ENCODE data around the gene MSX1. TPM values are rescaled to one million over a fixed set of nuclear protein-coding genes. Genes with fewer than 3 reads are reported as not detected.

Gene MSX1
- total RNA-seq, 1 donor from 2014 or later: 38.9 TPM

DNA sequence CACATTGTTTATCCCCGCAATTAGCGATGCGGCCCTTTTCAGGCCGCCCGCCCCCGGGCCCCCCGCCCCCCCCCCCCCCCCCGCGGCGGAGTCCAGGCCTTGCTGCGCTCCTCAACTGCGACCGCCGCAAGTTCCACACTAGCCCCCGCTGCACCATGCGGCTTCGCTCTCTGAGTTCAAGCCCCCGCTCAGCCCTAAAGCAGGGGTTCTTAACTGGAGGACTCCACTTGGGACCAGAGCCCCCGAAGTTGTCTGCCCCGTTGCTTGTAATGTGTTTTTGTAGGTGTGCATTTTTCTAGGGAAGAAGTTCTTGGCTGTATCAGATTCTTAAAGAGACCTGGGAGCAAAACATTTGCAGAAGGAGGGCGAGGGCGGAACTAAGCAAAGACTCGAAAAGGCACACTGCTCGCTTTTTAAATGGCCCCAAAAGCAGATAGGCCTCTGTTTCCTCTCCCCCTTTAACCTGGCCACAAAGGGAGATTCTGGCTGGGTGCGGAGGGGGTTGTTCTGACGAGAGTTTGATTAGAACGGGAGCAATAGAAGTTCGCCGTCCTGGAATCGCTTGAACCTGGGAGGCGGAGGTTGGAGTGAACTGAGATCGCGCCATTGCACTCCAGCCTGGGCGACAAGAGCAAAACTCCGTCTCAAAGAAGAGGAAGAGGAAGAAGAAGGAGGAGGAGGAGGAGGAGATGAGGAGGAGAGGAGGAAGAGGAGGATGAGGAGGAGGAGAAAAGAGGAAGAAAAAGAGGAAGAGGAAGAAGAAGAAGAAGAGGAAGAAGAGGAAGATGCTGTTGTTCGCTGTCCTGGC, 2.3 kb upstream of the MSX1 start:
- no peak for DNase-seq (ENCODE audit: low spot score)

DNA sequence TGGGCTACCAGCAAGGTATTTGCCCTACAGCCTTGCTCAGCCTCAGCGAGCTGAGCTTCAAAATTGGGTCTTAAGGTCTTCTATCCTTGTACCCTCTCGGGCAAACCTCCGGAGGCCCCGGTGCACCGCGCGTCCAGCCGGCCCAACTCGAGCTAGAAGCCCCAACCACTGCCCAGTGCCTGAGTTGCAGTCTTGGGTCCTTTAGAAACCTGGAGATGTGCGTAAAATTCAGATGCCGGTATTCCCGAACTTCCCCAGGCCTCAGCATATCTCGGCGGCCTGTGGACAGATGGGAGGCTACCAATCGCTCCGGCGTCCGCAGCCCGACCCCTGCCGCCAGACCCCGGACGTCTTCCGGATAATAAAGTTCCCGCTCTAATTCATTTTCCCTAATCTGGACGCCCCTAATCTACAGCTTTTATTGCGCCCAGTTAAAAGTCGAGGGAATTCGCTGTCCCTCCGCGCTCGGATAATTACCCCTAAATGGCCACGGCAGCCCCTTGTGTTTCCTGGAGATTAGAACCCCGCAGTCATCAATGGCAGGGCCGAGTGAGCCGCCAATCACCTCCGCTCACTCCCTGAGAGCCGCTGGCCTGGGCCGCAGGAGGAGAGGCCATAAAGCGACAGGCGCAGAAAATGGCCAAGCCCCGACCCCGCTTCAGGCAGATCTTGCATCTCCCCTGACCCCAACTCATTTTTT, 1.5 kb upstream of the MSX1 start:
- DNase-seq (ENCODE audit: low spot score): no peak

DNA sequence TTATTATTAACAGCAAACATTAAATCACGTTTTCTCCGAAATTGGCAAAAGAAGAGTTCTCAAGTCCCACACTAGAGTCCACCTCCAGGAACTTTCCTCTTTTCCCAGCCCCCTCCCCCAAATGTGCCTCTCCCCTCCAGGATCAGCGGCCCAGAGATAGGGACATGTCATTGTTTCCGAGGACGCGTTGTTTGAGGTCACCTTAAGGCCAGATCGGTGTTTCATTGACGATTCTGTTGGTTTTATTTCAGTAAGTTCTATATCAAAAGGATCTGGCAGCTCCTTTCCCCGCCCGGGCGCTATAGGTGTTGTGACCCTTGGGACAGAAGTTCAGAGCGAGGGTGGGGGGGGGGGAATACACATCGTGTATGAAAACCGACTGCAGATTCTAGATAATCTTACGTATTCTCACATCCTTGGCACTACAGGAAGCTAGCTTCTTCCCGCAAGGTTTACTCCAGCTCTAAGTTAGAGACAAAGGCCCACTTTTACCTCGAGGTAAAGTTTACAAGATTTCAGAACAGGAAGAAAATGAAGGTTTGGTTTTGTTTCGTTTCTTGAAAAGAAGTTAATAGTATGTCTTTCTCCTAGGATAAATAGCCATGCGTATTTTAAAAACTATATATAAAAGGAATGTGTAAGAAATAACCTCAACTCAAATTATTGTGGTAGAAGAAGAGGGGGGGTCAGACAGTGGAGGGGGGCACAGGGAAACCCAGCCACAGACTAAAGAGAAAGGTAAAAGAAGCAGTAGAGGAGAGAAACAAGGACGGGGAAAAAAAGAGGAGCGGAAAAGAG, 739 bp upstream of the MSX1 start:
- no peak for DNase-seq (ENCODE audit: low spot score)

DNA sequence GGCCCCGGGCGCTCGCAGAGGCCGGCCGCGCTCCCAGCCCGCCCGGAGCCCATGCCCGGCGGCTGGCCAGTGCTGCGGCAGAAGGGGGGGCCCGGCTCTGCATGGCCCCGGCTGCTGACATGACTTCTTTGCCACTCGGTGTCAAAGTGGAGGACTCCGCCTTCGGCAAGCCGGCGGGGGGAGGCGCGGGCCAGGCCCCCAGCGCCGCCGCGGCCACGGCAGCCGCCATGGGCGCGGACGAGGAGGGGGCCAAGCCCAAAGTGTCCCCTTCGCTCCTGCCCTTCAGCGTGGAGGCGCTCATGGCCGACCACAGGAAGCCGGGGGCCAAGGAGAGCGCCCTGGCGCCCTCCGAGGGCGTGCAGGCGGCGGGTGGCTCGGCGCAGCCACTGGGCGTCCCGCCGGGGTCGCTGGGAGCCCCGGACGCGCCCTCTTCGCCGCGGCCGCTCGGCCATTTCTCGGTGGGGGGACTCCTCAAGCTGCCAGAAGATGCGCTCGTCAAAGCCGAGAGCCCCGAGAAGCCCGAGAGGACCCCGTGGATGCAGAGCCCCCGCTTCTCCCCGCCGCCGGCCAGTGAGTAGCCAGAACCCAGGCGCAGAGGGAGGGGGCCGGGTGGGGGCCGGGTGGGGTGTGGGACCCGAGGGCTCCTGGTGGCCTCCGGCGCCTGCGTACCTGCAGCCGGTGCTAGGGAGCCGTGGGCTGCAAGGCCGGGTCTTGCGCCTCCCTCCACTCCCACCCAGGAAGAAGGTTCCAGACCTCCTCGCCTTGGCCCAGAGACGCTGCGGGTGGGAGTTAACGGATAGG, 534 bp downstream of the MSX1 start:
- DNase-seq (ENCODE audit: low spot score): no peak

DNA sequence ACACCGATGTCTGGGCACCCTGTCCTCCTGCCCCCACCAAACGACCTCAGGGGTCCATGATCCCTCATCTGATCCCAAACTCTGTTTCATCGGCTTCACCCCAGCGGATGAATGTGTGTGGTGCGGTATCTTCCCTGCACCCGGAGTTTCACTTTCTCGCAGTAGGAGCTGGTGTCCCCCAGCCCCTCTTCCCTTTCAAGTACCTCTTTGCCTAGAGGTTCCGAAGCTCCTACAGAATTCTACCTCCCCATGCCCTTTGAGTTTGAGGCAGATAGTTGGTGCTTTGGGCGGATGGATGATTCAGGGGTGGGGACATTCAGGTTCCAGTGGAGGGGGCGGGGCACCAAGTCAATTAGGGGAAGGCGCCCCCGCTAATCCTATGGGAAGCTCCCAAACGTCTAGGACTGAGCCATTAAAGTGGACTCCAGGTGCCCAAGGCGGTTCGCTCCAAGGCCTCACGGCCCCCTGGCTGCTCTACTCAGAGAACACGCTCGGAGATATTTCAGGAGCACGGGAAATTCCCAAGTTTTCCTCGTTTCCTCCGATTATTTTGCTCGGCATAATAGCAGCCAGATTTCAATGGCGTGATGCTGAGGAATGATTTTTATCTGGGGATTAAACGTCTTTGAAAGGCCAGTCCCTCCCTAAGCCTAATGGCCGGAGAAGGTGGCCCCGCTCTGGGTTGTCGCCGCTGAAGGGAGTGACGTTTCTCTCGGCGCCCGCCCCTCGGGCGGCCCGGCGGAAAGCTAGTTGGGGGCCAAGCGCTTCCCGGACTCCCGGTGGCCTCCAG, 1.3 kb downstream of the MSX1 start:
- DNase-seq (ENCODE audit: low spot score): no peak

DNA sequence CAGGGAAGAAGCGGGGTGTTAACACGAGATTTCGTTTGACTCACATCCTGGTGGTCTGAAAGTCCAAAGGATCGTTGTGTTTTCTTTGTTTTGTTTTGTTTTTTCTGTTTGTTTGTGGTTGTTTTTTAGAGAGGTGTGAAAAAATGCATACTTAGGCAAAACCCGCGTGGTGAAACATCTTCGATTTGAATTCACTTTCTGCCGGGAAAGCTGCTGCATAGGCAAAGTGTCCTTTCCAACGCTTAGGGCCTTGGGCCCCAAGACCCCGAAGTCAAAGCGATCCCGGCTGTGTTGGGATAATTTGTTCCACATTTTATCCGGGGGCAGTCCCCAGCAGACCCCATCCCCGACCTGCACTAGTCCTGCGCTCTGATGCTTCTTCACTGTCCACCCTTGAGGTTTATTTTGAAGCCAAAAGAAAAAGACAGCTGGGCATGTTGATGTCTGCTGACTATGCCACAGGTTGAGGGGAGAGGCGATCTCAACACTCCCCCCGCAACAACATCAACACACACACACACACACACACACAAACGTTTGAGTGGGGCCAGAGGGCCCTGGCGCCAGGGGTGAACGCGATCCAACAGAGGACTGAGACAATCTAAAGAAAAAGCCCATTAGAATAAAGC, 2.0 kb downstream of the MSX1 start:
- no peak for DNase-seq (ENCODE audit: low spot score)

DNA sequence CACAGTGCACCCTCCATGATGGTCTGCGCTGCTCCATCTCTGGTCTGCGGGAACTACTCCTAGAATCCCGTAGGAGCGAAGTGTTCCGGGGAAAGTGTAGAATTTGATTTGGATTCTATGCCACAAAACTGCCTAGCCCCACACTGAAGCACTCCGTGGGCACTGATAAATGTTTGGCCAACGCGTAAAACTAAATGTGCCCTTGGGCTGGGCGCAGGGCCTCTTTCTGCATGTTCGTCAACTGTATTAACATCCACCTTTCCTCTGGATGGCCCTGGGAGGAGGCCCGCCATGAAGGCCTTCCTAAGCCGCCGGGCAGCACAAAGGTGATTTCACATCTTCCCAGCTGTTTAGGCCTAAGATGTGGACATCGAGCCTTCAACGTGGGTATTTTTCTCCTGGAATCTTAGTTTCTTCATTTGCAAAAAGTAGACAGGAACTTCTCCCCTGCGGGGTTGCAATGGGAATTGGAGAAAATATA, 2.6 kb downstream of the MSX1 start:
- DNase-seq (ENCODE audit: low spot score): no peak

DNA sequence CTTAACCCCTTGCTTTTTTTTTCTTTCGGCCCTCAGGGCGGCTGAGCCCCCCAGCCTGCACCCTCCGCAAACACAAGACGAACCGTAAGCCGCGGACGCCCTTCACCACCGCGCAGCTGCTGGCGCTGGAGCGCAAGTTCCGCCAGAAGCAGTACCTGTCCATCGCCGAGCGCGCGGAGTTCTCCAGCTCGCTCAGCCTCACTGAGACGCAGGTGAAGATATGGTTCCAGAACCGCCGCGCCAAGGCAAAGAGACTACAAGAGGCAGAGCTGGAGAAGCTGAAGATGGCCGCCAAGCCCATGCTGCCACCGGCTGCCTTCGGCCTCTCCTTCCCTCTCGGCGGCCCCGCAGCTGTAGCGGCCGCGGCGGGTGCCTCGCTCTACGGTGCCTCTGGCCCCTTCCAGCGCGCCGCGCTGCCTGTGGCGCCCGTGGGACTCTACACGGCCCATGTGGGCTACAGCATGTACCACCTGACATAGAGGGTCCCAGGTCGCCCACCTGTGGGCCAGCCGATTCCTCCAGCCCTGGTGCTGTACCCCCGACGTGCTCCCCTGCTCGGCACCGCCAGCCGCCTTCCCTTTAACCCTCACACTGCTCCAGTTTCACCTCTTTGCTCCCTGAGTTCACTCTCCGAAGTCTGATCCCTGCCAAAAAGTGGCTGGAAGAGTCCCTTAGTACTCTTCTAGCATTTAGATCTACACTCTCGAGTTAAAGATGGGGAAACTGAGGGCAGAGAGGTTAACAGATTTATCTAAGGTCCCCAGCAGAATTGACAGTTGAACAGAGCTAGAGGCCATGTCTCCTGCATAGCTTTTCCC, 3.4 kb downstream of the MSX1 start:
- no peak for DNase-seq (ENCODE audit: low spot score)

DNA sequence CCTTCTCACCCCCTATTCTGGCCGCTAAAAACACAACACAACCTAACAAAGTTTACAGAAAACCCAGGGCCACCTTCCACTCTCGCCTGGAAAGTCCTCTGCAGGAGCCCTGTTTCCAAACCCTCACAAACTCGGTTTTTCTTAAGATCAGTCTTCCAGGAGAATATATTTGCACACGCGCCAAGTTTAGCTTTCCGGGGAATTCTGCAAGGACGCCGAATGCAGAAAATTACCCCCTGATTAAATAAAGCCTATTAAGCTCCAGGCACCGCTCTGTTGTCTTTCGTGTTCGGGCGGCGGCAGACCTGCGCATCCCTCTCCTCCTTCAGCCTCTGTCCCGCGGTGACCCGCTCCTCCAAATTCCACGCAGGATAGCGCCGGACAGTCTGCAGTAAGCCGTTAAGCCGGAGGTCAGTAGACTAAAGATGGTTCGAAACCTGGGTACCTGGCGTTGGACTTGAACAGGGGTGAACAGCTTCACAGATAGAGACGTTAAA, 5.0 kb downstream of the MSX1 start:
- no peak for DNase-seq (ENCODE audit: low spot score)

DNA sequence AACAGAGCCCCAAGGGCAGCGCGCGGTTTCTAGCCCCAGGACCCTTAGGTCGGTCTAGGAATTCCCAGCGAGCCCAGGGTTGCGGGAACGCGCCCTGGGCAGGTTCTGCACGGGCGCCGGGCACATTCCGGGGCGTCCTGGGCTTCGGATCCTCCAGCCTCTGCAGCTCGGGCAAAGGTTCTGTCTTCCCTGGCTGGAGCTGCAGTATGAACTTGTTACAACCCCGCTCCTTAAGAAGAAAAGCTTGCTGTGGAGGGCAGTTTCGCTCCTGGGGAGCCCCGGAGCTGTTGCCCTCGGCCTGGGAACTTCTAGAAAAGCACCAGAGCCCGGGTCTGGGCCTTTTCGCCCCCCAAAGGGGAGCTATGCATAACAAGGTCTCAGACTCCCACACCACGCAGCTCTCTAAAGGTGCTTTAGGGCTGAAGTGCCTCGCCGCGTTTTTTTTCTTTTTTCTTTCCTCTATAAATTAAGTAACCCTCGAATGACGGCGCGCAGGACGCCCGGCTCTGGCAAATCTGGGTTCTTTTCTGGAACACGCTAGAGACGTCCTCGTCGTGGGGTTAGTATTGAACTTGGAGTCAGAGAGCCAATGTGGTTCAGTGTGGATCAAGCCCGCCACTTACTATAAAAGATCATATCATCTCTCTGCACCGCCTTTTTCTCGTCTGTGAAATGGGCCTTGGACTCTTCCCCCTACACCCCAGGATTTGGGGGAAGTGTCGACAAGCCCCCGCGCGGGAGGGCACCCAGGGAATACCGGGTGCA, 5.7 kb downstream of the MSX1 start:
- DNase-seq (ENCODE audit: low spot score): no peak

DNA sequence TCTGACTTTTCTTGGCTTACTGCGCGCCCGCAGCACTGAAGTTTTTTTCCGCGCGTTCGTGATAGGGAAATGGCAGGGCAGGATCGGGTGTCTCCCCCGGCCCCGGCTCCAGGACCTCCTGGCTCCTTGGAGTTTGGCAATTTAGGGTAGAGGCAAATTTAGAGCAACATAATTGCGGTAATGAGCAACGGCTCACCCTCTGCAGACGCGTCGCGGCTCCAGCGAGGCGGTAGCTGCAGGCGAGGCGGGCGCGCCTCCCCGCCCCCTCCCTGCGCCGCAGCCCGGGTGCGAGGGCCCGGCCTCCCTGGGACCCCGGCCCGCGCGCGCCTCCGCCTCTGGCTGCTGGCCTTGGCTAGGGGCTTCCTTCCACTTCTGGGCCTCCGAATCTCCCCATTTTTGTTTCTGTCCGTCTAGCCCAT, 6.2 kb downstream of the MSX1 start:
- DNase-seq (ENCODE audit: low spot score): no peak

DNA sequence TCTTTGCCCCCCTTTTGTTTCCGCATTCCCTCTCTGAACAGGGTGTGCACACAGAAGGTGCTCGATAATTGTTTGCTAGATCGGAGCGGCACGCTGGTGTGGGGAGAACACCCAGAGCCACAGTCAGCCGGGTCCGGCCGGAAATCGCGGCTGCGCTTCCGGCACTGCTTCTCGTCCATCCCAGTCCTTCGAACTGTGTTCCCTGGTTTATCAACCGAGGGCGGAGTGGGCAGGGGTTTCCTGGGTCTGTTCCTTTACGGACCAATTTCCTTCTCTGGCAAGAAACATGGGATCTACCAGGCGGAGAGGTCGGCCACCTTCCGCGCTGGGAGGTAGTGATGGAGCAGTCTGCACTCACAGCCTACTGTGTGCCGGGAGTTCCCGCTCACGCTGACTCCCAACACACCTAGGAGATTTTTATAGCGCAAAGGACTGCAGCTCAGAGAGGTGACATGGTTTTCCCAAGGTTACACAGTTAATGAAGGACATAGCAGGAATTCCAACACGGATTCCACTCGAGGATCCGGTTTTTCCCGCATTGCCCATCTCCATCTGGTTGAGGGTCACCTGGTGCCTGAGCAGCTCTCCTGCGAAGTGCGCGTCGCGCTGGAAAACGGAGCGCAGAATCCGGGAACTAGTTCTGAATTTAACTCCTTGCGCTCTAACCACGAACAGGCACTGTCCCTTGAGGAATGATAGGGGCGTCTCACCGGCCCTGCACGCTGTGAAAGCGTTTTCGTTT, 6.8 kb downstream of the MSX1 start:
- DNase-seq (ENCODE audit: low spot score): no peak

DNA sequence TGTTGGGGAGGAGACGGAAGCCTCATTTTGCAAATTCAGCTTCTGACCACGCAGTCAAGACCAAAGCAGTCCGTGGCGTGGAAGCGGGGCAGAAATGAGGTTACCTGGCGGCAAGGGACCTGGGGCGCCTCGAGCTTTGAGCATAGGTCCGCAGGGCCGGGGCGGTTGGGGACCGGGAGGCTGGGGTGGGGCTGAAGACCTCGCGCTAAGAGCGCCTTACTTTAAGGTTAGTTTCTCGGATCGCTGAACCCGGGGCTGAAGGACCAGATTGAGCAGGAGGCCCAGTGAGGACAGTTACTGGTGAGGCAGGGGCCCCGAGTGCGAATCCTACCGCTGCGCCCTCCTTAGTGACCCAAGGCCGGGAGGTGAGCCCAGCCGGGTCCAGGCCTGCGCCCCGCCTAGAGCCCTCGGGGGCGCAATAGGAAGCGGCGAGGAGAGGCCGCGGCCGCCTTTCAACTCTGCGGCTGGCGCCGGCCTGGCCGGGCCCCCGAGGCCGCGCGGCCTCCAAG, 7.5 kb downstream of the MSX1 start:
- DNase-seq (ENCODE audit: low spot score): no peak

DNA sequence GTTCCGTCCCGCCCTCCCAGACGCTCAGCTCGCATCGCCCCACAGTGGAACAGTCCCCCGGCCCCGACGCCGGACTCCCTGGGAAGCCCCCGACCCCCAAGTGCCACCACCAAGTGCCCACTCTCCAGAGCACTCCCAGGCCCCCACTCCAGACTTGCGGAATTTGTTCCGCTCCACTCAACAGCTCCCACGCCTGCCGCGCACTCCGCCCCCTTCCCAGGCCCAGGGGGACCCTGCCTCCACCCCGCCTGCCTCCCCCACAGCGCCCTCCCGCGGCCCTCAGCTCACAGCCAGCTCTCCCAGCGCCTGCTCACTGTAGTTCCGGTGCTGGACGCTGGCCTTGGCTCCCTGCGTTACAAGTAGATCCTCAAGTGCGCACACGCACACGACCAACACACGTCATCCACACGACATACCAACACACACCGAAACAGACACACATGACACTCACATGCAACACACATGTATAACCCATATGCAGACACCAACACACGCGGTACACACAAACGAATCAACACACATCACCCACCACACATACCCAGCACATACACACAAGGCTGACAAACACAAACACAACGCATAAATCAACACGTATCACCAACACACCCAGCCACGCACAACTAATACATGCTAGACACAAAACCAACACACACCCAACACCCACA, 8.0 kb downstream of the MSX1 start:
- no peak for DNase-seq (ENCODE audit: low spot score)

DNA sequence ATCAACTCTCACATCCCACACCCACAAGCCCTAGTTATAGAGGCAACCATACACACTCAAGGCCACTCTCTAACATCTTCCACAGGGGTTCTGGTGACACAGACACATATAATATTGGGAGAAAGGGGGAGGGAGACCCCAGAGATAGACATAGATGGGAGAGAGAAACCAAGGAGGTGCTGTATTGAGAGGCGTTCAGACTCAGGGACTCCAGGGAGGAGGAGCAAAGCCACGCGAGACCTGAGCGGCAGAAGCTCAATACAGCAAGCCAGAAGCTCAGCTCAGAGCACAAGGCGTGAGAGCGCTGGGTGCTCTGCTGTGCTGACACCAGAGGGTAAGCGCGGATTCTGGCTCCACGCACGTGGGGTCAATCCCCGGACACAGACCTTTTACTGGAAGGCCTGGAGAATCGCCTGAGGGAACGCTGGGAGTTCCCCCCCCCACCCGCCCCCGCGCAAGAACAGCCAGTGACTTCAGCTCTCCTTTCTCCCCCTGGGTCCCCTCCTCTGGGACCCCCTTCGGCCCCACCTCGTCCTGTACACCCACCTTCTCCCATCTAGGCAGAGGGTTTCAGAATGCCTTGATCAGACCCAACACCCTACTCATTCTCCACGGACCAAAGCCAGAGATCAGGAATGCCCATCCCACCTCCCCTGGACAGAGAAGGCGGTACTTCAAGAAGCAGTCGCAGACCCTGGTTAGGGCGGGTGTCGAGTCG, 8.7 kb downstream of the MSX1 start:
- no peak for DNase-seq (ENCODE audit: low spot score)
